GM23338 (cell line): Measurements from ENCODE around the gene MYADM. TPM values are rescaled to one million over a fixed set of nuclear protein-coding genes. Genes with fewer than 3 reads are reported as not detected.

ENCODE experiments used
- CREB1 ChIP-seq: fragments of 250-450 bp; sonication (Bioruptor Pico); IDR thresholded peaks from 2 replicates; pipeline ENCODE4 v1.5.0; 2020; ENCODE audit warnings: low read depth, mild to moderate bottlenecking, moderate library complexity
- EZH2phosphoT487 ChIP-seq: fragments of 200-600 bp; sonication (generic); IDR thresholded peaks from one replicate; pipeline ENCODE4 v1.8.1; 2018; ENCODE audit warnings: antibody characterized with exemption; ENCODE audit not compliant: unreplicated experiment
- JUNB ChIP-seq: IDR thresholded peaks from one replicate; pipeline ENCODE4 v1.6.1; 2016; ENCODE audit warnings: antibody characterized with exemption; ENCODE audit not compliant: unreplicated experiment
- NANOG ChIP-seq: IDR thresholded peaks from 2 replicates; pipeline ENCODE4 v1.6.1; 2016; ENCODE audit warnings: antibody characterized with exemption, borderline replicate concordance
- POLR2AphosphoS5 ChIP-seq: IDR thresholded peaks from 2 replicates; pipeline ENCODE4 v1.6.1; 2016; ENCODE audit warnings: antibody characterized with exemption, low read depth
- STAT1 ChIP-seq: IDR thresholded peaks from one replicate; pipeline ENCODE4 v1.6.1; 2016; ENCODE audit warnings: antibody characterized with exemption; ENCODE audit not compliant: unreplicated experiment
- ZNF331 ChIP-seq: fragments of 250-450 bp; sonication (Bioruptor Pico); IDR thresholded peaks from 2 replicates; pipeline ENCODE4 v1.5.0; 2020; ENCODE audit warnings: low read depth, mild to moderate bottlenecking, moderate library complexity
- polyA plus RNA-seq: library from polyadenylated mRNA; unstranded; fragments of >200 nt; fragmentation: Nextera tagmentation; extraction: Ambion mirVana; gene quantifications from 2 replicates; pipeline ENCODE4 v1.2.1, GENCODE V29; 2016
- total RNA-seq: library from RNA; depleted of rRNA; stranded (reverse); fragments of >200 nt; shearing (Covaris generic); gene quantifications from 2 replicates; pipeline ENCODE4 v1.2.3, GENCODE V29; 2014
- TF ChIP-seq, protein P1 (sequence below): fragments of 250-450 bp; sonication (Bioruptor Pico); IDR thresholded peaks from 2 replicates; pipeline ENCODE4 v1.5.0; 2020; ENCODE audit warnings: mild to moderate bottlenecking, moderate library complexity
- TF ChIP-seq, protein P2 (sequence below): IDR thresholded peaks from one replicate; pipeline ENCODE4 v1.6.1; 2018; ENCODE audit warnings: antibody characterized with exemption; ENCODE audit not compliant: unreplicated experiment

The MYADM gene
- total and polyA plus RNA-seq, 2 experiments from 2014 or later, result 49.9 to 57.1 TPM

DNA sequence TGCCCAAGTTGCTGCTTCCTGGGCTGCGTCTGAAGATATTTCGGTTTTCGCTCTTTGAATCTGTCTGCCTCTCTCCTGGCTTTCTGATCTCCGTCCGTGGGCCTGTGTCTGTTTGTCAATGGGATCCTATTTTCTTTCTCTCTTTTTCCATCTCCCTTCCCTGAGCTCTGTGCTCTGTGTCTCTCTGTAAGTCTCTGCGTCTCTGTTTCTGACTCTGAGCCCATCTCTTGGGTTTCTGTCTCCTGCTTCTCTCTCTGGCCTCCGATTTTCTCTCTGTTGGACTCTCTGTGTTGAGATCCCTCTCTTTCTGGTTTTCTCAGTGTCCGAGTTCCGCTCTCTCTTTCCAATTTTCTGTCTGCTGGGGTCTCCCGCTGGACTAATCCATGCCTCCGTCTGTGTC, 16.1 kb downstream of the MYADM start (continued):
- TF ChIP-seq, protein P1, sequence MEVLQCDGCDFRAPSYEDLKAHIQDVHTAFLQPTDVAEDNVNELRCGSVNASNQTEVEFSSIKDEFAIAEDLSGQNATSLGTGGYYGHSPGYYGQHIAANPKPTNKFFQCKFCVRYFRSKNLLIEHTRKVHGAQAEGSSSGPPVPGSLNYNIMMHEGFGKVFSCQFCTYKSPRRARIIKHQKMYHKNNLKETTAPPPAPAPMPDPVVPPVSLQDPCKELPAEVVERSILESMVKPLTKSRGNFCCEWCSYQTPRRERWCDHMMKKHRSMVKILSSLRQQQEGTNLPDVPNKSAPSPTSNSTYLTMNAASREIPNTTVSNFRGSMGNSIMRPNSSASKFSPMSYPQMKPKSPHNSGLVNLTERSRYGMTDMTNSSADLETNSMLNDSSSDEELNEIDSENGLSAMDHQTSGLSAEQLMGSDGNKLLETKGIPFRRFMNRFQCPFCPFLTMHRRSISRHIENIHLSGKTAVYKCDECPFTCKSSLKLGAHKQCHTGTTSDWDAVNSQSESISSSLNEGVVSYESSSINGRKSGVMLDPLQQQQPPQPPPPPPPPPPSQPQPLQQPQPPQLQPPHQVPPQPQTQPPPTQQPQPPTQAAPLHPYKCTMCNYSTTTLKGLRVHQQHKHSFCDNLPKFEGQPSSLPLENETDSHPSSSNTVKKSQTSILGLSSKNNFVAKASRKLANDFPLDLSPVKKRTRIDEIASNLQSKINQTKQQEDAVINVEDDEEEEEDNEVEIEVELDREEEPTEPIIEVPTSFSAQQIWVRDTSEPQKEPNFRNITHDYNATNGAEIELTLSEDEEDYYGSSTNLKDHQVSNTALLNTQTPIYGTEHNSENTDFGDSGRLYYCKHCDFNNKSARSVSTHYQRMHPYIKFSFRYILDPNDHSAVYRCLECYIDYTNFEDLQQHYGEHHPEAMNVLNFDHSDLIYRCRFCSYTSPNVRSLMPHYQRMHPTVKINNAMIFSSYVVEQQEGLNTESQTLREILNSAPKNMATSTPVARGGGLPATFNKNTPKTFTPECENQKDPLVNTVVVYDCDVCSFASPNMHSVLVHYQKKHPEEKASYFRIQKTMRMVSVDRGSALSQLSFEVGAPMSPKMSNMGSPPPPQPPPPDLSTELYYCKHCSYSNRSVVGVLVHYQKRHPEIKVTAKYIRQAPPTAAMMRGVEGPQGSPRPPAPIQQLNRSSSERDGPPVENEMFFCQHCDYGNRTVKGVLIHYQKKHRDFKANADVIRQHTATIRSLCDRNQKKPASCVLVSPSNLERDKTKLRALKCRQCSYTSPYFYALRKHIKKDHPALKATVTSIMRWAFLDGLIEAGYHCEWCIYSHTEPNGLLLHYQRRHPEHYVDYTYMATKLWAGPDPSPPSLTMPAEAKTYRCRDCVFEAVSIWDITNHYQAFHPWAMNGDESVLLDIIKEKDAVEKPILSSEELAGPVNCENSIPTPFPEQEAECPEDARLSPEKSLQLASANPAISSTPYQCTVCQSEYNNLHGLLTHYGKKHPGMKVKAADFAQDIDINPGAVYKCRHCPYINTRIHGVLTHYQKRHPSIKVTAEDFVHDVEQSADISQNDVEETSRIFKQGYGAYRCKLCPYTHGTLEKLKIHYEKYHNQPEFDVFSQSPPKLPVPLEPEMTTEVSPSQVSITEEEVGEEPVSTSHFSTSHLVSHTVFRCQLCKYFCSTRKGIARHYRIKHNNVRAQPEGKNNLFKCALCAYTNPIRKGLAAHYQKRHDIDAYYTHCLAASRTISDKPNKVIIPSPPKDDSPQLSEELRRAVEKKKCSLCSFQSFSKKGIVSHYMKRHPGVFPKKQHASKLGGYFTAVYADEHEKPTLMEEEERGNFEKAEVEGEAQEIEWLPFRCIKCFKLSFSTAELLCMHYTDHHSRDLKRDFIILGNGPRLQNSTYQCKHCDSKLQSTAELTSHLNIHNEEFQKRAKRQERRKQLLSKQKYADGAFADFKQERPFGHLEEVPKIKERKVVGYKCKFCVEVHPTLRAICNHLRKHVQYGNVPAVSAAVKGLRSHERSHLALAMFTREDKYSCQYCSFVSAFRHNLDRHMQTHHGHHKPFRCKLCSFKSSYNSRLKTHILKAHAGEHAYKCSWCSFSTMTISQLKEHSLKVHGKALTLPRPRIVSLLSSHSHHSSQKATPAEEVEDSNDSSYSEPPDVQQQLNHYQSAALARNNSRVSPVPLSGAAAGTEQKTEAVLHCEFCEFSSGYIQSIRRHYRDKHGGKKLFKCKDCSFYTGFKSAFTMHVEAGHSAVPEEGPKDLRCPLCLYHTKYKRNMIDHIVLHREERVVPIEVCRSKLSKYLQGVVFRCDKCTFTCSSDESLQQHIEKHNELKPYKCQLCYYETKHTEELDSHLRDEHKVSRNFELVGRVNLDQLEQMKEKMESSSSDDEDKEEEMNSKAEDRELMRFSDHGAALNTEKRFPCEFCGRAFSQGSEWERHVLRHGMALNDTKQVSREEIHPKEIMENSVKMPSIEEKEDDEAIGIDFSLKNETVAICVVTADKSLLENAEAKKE (CRISPR knock-in tag), result no peak
- TF ChIP-seq STAT1 (no peak), POLR2AphosphoS5 (no peak), EZH2phosphoT487 (no peak), ZNF331 (no peak), NANOG (no peak), CREB1 (CRISPR knock-in tag) (no peak), JUNB (no peak)
- TF ChIP-seq, protein P2, sequence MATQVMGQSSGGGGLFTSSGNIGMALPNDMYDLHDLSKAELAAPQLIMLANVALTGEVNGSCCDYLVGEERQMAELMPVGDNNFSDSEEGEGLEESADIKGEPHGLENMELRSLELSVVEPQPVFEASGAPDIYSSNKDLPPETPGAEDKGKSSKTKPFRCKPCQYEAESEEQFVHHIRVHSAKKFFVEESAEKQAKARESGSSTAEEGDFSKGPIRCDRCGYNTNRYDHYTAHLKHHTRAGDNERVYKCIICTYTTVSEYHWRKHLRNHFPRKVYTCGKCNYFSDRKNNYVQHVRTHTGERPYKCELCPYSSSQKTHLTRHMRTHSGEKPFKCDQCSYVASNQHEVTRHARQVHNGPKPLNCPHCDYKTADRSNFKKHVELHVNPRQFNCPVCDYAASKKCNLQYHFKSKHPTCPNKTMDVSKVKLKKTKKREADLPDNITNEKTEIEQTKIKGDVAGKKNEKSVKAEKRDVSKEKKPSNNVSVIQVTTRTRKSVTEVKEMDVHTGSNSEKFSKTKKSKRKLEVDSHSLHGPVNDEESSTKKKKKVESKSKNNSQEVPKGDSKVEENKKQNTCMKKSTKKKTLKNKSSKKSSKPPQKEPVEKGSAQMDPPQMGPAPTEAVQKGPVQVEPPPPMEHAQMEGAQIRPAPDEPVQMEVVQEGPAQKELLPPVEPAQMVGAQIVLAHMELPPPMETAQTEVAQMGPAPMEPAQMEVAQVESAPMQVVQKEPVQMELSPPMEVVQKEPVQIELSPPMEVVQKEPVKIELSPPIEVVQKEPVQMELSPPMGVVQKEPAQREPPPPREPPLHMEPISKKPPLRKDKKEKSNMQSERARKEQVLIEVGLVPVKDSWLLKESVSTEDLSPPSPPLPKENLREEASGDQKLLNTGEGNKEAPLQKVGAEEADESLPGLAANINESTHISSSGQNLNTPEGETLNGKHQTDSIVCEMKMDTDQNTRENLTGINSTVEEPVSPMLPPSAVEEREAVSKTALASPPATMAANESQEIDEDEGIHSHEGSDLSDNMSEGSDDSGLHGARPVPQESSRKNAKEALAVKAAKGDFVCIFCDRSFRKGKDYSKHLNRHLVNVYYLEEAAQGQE, result no peak
